H1 (cell line): Measurements from ENCODE around the gene UGT3A1. TPM values are rescaled to one million over a fixed set of nuclear protein-coding genes. Genes with fewer than 3 reads are reported as not detected.

ENCODE experiments used
- ASH2L ChIP-seq: fragments of 200-600, 300-600 bp; sonication (generic); IDR thresholded peaks from one replicate; pipeline ENCODE4 v1.7.1; 2017; ENCODE audit warnings: low read length
- JUND ChIP-seq: IDR thresholded peaks from 2 replicates; pipeline ENCODE4 v1.6.1; 2011; ENCODE audit warnings: mild to moderate bottlenecking, improper control_type of control experiment, low read length
- RBBP5 ChIP-seq: IDR thresholded peaks from 2 replicates; pipeline ENCODE4 v1.7.1; 2012; ENCODE audit warnings: low read depth, mild to moderate bottlenecking, inconsistent platforms, low read length, moderate library complexity, borderline replicate concordance
- polyA plus RNA-seq, 7 experiments: library from polyadenylated mRNA; depleted of rRNA in 3 of 7; stranded (reverse) in 5 of 7; unstranded in 2 of 7; fragments of >200 nt in 5 of 7; fragments of 200-250 nt in 2 of 7; gene quantifications; 1 replicate in 5 of 7; 2 replicates in 1 of 7; 4 replicates in 1 of 7; pipeline versions ENCODE4 v1.2.1 to v1.2.3, GENCODE V29; 2011 to 2013; ENCODE audit warnings: missing spikeins in 2 of 7, mixed read lengths in 2 of 7
- total RNA-seq: library from RNA; stranded (reverse); fragmentation: NEBNext Ultra II Directional; extraction: Animal tissue kit (Norgen Biotek cat#: 25700); gene quantifications from 2 replicates; pipeline ENCODE4 v1.2.1, GENCODE V29; 2021

The UGT3A1 gene
- total and polyA plus RNA-seq, 2 of the 8 experiments (the other 6 are each of a cell fraction or from before 2014, with no cell fraction given): 2.4 to 3.4 TPM

DNA sequence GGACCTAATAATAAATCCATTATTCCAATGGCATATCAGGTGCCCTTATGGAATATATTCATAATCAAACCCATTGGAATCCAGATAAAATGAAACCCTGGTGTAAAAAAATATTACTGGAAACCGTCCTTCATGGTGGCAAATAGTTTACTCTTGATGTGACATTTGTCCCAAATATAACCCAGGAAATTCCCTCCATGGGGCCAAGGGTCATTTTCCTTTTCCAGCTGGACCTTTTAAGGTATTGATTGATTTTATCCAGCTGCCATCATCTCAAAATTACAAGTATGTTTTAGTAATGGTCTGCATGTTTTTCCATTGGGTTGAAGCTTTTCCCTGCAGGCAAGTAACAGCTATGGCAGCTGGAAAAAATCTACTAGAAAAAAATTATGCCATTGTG is 8.4 kb upstream of the UGT3A1 start (continued):
- TF ChIP-seq RBBP5: no peak
- no peak for TF ChIP-seq JUND
- TF ChIP-seq ASH2L: no peak
